Pons (tissue), 1 donor: ENCODE measurements around the gene HHATL.
"Not testable (repeated sequence)": the region's sequence is repeated elsewhere in the genome, so short reads cannot be mapped to it uniquely, and the experiment has no call there.

ENCODE experiments used
- DNase-seq: peaks from one replicate; pipeline ENCODE4 v3.0.0-alpha.2; 2016; ENCODE audit warnings: low spot score

Gene HHATL

DNA sequence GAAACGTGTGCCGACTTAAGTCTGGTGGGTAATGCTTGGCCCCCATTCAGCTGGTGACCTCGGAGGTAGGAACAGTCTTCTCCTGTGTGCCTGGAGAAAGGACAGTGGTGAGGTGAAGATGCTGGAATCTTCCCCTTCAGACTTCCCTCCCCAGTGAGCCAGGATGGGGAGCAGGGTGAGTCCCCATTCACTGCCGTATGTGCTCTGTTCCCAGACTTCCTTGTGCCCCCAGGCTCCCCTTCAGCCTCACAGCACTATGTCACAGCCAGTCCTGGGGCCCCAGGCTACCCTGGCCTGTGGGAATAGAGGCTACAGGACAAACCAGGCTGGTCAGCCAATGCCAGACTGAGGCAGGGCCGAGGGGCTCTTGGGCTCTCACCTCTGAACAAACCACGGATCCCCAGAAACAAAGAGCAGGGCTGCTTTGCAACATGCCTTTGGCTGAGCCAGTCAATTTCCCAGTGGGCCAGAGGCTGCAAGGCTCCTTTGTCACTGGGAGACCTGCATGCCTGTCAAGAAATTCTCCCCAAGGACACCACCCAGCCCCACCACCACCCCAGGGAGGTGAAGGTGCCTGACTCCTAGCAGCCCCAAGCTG is 31.8 kb upstream of the HHATL start:
- DNase-seq, result no peak

DNA sequence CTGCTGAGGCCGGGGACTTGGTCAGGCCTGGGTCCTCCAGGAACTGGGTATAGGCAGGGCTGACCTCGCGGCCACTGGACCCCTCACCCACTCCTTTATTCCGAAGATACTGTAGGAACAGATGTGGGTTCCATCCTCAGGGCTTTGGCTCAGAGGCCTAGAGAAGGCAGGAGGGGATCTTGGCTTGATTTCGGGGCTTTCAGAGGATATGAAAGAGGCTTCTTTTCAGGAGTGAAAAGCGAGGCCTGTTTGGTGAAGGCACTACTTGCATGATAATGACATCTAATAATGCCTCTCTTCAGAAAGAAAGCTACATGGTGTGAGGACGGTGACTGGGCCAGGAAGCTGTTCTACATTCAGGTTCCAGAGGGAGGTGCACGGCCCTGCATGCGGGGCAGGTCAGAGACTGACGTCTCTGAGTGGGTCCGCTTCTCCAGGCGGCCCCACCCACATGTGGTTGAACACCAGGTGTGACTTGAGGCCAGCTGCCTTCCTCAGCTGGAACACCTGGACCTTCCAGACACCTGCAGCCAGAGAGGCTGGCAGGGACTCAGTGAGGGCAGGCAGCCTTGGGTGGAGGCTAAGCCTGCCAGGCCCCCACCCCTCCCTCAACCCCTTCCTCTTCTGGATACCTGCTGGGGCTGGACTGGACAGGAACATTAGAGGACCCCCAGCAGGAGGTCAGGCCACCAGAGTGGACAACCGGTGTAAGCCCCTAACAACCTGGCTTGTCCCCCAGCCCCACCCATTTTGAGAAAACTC is 31.1 kb upstream of the HHATL start:
- peak; percentile 99 for DNase-seq

DNA sequence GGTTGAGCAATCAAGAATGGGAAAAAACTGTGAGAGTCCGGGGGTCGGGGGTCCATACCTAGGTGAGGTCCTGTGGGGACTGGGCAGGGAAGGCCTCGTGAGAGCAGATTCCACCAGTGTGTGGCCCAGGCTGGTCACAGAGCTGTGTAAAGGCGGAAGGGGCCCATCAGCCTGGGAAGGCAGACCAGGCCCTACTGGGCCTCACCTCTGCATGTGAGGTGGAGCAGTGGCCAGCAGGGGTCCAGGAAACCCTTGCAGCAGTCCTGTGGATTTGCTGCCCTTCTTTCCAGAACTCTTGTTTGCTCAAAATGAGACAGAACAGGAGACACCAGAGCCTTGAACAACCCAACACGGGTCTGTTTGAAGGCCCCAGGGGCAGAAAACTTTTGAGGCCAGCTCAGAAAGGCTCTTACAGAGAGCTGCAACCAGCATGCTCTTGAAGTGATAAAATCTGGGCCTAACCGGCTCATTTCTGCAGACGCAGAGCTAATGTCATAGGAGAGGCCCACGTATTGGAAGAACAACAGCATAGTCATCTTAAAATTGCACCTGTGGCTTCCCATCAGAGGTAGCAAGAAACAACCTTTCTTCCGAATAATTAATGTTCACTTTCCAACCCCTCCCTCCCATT is 30.3 kb upstream of the HHATL start:
- no peak for DNase-seq

DNA sequence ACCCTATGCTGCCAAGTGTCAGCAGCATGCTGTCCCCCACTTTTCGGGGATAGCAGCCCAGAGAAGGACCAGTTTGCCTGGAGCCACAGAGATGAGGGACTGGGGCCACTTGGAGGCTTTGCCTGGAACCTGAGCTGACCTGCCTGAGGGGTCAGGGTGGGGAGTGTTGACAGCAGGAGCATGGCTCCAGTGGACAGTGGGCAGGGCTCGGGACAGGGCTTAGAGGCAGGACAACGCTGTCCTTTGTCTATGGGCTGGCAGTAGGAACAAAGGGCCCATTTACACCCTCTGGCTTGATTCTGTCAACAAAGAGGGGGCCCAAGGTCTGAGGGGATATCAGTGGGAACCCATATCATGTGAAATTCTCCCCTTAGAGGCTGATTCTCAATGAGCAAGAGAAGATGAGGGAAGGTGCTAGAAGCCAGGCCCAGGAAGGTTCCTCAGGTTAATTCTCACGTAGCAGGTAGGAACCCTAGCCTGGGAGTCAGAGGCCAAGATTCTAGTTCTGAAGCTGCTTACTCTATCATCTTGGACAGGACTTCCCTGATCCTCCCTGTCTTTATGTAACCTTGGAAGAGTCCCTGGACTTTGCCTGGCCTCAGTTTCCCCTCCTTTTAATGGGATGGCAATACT is 29.7 kb upstream of the HHATL start:
- peak; percentile 99 for DNase-seq

DNA sequence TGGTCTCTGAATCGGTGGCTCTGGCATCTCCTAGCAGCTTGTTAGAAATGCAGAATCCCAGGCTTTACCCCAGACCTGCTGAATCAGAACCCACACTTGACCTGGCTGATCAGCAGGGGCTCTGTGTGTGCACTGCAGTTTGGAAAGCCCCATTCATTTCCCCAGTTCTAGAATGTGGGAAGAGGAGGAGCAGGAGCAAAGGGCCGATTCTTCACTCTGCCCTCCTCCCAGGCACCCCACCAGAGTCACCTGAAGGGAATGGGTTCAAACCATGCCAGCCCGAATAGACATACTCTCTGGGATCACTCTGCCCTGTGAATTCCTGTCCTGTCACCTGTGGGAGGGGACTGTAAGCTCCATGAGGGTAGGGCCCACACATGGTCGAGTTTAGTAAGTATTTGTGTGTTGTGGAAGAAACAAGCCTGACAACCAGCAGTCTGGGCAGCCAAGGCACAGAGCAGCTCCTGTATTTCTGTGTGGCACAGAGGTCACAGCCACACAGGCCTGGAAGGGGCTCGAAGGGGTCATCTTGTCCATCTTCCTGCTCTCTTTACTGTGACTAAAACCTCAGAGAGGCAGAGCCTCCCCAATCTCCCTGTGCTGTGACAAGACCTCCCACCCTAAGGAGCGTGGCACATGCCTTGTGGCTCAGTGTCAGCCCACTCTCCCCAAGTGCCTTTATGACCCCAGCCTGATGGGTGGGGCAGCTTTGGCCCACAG is 29.0 kb upstream of the HHATL start:
- DNase-seq, result no peak

DNA sequence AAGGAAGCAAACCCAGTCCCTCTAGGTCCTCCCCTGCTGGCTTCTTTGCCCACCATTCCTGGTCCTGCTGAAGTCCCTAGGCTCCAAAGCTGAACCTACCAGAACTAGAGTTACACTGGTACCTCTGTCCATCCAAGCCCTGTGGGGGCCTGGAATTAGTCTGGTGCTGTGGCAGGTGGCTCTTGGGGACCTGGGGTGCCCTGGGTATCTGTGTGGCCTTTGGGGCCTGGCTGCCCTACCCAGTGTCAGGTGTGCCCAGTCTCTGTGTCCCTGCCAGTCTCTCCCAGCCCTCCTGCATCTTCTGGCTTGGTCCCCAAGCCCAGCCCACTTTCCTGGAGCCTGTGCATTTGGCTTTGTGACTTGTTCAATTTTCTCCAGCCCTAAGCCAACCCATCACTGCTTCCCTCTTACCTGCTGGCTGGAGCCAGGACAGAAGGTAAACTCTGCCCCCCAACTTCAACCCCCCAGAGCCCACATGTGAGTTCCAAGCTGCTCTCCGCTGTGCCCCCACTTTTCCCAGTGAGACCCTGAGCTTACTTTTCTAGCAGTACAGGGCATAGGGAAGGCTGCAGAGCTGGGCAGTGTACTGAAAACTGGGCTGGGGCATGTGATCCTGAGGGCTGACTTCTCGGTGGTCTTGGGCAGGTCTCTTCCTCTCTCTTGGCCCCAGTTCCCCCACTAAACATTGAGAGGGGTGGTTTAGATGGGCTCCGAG is 28.3 kb upstream of the HHATL start:
- no peak for DNase-seq

DNA sequence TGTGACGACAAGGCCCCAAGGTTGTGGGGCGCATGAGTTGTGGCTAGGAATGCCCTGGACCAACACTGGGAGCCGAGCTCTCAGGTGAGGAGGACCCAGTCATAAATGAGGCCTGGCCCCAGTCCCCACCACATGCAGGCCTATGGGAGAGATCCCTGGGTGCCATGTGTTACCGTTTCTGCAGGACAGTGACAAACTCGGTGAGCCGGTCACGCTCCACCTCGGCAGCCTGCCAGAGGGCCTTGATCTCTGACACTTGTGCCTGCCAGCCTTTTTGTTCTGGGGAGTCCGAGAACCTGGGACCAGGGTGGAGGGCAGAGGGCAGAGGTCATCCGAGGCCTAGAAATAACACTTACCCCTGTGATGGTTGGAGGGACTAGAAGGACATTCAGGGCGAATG is 27.7 kb upstream of the HHATL start:
- DNase-seq, result no peak

DNA sequence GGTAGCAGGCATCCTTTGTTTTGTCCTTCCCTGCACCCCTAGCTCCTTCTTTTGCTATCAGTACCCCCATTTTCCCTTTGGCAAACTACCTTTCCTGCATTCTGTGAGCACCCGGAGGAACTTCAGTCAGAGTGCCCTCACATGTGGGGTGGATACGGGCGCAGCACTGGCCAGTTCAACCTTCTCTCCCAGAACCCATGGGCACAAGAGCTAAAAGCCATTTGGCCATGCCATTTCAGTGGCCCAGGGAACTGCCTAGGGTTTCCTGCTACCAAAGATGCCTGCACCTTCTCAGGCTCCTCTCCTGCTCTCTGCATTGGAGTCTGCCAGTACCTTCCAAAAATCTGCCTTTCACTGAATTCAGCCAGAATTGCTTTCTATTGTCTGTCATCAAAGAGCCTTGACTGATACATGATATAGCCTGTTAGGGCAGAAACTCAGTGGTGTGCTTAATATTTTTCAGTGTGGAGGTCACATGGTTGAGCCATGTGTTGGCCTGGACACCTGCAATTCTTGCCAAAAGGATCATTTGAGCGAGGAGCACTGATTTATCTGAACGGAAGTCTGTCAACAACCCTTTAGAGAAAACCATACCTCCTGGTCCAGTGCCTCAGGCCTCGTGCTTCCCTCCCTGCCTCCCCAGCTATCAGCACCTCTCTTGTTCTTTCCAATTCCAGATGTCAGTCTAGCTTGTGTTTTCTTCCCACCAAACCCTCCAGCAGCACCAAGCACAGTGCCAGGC is 27.0 kb upstream of the HHATL start:
- DNase-seq, result no peak

DNA sequence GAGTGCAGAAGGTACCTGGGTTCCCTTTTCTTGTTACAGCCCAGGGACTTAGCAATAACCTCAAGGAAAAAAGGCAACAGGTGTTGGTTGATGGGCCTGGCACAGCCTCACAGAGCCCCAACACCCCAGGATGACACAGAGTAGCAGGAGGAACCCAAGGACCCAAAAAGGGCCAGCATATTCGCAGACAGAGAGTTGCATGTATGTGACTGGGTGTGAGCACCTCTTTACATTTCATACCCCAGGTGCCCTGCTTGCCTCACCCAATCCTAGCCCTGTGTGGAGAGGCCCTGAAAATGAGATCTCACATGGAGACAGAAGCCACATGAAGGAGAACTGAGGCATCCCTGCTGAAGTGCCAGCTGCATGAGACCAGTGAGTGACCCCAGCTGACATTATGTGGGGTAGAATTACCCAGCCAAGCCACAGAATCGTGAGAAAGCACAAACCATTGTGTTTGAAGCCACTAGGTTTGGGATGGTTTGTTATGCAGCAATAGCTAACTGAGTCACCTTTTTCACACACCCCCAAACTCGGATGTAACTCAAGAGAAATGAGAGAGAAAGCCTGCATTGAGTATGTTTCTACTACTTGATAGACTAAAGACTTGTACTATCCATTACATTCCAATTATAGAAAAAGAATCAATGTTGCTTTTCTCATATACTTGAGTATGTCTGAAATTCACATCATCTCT is 26.2 kb upstream of the HHATL start:
- DNase-seq, result no peak

DNA sequence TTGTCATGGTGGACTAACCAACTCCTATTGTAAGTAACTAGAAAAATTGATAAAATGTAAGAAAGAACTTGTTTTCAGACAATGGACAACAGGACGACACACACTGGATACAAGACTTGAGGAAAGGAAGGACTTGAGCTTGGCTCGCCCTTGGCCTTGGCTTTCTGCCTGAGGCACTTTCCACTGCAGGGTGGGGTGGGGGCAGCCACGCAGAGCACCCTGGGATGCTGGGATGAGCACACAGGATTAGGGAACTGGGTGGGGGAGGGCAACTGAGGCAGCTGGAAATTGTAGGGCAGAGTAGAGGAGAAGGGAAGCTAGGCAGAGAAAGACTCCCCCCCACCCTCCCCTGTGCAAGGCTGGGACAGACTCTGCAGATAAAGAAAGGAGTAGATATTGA is 25.5 kb upstream of the HHATL start:
- peak; percentile 68 for DNase-seq

DNA sequence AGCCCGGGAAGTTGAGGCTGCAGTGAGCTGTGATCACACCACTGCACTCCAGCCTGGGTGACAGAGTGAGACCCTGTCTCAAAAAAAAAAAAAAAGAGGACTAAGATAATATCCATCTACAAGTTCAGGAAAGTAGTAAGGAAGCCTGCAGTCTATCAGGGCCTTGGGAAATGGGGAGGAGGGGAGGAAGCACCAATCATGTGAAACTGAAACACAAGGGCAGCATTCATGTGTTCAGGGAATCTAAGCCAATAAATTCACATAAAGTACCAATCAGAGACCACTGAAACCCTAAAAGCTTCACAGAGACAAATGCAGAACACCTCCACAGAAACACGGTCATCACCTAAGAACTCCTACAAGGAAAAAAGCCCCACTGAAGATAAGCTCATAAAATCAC is 22.9 kb upstream of the HHATL start:
- peak; percentile 94 for DNase-seq

DNA sequence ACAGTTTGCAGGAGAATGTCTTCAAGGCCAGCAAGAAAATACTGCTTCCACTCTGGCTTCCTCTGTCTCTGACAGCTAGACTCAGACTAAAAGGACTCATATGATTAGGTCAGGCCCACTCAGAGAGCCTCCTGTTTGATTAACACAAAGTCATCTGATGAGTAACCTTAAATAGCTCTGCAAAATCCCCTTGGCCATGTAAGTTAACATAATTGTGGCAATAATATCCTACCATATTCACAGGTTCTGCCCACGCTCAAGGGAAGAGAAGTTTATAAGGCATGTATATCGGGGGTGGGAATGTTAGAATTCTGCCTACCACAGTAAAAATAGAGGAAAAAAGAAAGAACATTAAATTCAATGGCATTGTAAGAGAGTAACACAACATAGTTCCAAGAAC is 20.6 kb upstream of the HHATL start:
- no peak for DNase-seq

DNA sequence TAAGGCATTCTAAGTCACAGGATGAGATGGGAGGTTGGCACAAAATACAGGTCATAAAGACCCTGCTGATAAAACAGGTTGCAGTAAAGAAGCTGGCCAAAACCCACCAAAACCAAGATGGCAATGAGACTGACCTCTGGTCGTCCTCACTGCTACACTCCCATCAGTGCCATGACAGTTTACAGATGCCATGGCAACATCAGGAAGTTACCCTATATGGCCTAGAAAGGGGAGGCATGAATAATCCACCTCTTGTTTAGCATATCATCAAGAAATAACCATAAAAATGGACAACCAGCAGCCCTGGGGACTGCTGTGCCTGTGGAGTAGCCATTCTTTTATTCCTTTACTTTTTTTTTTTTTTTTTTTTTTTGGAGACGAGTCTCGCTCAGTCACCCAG is 19.8 kb upstream of the HHATL start:
- DNase-seq, result not testable (repeated sequence)

DNA sequence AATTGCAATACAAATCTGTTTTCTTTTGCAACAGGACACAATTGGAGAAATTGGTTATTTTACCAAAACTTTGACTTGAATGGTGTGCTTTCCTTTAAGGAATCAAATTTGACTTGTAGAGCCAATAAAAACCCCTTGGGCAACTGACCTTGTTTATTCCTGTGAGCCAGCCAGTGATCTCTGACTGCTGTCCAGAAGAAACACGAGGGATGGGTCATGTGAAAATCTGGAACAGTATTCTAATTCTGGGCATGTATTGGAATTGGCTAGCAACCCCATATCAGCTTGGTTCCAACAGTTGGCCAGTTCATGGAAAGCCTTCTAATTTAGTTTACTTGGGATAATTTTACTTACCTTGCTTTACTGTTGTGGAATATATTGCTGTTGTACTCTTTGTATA is 19.1 kb upstream of the HHATL start:
- peak; percentile 93 for DNase-seq

DNA sequence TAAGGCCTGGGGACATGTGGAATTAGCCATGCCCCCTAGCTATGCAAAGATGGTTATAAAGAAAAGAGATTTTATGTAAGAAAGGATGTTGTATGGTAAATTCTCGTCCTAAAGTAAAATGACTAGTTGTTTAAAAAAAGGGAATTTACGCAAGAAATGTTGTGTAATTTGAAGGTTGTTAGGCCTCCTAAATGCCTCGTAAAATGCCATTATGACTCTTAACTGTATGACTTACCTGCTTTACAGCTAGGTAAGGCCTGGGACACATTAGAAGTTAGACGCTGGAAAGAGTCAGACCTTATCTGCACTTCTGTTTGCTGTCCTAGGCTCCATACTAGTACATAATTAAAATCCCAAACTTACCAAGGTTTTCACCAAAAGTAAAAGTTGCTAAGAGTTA is 17.5 kb upstream of the HHATL start:
- no peak for DNase-seq

DNA sequence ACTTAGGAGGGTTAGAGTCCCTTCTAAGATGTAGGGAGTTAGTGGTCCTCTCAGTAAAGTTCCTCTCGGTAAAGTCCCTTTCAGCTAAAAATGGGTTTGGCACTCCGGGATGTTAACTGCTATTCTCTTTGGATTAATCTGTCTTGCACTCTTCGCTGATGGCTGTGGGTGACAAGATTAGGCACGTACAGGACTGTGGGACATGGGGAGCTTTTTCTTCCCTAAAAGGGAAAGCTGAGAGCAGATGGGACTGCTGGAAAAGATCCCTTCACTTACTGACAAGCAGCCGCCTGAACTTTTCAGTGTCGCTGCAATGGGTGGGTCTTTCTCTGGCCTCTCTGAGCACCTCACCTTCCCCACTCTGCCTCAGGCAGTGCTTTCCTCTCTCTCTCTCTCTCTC is 16.4 kb upstream of the HHATL start:
- no peak for DNase-seq

DNA sequence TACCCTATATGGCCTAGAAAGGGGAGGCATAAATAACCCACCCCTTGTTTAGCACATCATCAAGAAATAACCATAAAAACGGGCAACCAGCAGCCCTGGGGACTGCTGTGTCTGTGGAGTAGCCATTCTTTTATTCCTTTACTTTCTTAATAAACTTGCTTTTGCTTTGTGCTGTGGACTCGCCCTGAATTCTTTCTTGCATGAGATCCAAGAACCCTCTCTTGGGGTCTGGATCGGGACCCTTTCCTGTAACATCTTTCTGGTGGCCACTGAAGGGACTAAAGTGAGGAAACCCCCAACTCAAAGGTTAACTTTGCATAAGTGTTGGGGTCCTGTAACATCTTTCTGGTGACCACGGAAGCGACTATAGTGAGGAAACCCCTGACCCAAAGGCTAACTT is 15.7 kb upstream of the HHATL start:
- no peak for DNase-seq

DNA sequence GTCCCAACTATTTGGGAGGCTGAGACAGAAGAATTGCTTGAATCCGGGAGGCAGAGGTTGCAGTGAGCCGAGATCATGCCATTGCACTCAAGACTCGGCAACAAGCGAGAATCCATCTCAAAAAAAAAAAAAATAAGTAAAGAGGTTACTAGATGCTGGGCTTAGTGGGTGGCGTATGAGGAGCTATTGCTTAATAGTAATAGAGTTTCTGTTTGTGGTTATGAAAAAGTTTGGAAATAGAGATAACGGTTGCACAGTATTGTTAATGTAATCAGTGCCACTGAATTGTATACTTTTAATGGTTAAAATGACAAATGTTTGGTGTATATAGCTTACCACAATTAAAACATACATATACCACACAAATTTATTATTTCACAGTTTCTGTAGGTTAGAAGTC is 14.7 kb upstream of the HHATL start:
- DNase-seq, result no peak

DNA sequence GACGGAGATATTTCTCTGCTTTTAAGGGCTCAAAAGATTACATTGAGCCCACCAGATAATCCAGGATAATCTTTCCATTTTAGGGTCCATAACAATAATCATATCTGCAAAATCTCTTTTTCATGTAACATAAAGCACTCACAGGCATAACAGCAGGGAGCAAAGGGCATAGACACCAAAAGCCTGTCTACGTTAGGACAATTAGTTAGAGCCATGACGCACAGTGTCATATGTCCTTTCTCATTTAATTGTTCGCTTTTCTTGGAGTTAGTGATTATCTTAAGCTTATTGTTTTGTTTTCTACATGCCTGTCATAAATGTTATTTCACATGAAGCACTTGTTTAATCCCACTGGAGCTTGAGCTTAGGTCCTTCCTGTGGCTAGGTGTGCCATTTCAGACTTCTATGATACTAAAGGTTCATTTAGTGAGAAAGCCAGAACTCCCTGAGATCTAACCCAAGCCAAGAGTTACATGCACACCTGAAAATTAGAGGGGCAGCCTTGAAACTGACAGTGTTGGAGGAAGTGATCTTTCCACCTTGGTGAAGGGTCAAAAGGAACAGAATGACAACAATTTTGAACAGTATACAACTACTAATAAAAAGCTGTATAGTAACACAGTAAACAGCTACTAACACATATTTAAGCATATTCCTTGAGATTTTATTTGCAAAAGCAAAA is 11.7 kb upstream of the HHATL start:
- DNase-seq, result no peak

DNA sequence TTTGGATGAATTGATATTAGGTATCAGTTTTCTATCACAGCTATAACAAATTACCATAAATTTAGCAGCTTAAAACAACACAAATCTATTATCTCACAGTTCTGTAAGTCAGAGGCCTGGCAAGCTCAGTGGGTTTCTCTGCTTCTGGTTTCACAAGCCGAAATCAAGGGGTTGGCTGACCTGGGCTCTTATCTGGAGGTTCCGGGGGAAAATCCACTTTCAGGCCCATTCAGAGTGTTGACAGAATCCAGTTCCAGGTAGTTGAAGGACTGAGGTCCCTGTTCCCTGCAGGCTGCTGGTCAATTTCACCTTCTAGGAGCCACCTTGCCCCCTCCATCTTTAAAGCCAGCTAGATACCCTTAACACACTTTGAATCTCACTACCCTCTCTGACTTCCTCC is 11.1 kb upstream of the HHATL start:
- no peak for DNase-seq
